PFSK-1 (cell line): Measurements from ENCODE around the gene C2orf49.

ENCODE experiments used
- FOXP2 ChIP-seq: optimal IDR thresholded peaks from 2 replicates; pipeline ENCODE3; 2011; ENCODE audit warnings: borderline replicate concordance, control low read depth, inconsistent platforms; ENCODE audit not compliant: insufficient read depth; ENCODE audit errors: extremely low read length, extremely low read depth
- POLR2AphosphoS5 ChIP-seq: IDR thresholded peaks from 2 replicates; pipeline ENCODE4 v1.6.1; 2012; ENCODE audit warnings: low read depth, mild to moderate bottlenecking, control low read depth, low read length, moderate library complexity
- REST ChIP-seq, 2 experiments: IDR thresholded peaks; 2 replicates each; pipeline versions ENCODE4 v1.6.1 to v1.8.0; 2011 to 2012; ENCODE audit warnings: low read depth in 2 of 2, low read length in 2 of 2, control low read depth in 1 of 2, inconsistent platforms in 1 of 2, mild to moderate bottlenecking in 1 of 2, moderate library complexity in 1 of 2; ENCODE audit not compliant: insufficient read depth in 1 of 2
- SIN3A ChIP-seq: IDR thresholded peaks from 2 replicates; pipeline ENCODE4 v1.6.1; 2012; ENCODE audit warnings: mild to moderate bottlenecking, low read length, moderate library complexity, borderline replicate concordance; ENCODE audit not compliant: insufficient read depth
- TAF1 ChIP-seq: IDR thresholded peaks from 2 replicates; pipeline ENCODE4 v1.6.1; 2012; ENCODE audit warnings: low read length, control low read depth, borderline replicate concordance; ENCODE audit not compliant: insufficient read depth

C2orf49 gene

GRCh38 chr2:105373344-105373781, 36.0 kb downstream of the C2orf49 start:
- TF ChIP-seq POLR2AphosphoS5: no peak
- no peak for TF ChIP-seq TAF1
- no peak for TF ChIP-seq FOXP2
- no peak for TF ChIP-seq SIN3A
- TF ChIP-seq REST (IDR thresholded peaks at IDR 0.05; ENCODE audit: insufficient read depth in 1 of 2, low read depth in 2 of 2, low read length in 2 of 2): no peak

- TF ChIP-seq POLR2AphosphoS5: no peak
Observed at GRCh38 chr2:105373895-105374401, 36.6 kb downstream of the C2orf49 start.

- TF ChIP-seq REST (IDR thresholded peaks at IDR 0.05; ENCODE audit: insufficient read depth in 1 of 2, low read depth in 2 of 2, low read length in 2 of 2): no peak
- no peak for TF ChIP-seq POLR2AphosphoS5
- no peak for TF ChIP-seq SIN3A
- TF ChIP-seq TAF1: no peak
- no peak for TF ChIP-seq FOXP2
Observed at GRCh38 chr2:105375001-105375561, 37.7 kb downstream of the C2orf49 start.

- TF ChIP-seq SIN3A: no peak
- no peak for TF ChIP-seq POLR2AphosphoS5
- no peak for TF ChIP-seq TAF1
- no peak for TF ChIP-seq FOXP2
- no peak for TF ChIP-seq REST (IDR thresholded peaks at IDR 0.05; ENCODE audit: insufficient read depth in 1 of 2, low read depth in 2 of 2, low read length in 2 of 2)
Observed at GRCh38 chr2:105376010-105376409, 38.7 kb downstream of the C2orf49 start.

GRCh38 chr2:105376789-105377240, 39.5 kb downstream of the C2orf49 start:
- TF ChIP-seq POLR2AphosphoS5 (no peak), TAF1 (no peak), FOXP2 (no peak), REST (IDR thresholded peaks at IDR 0.05; ENCODE audit: insufficient read depth in 1 of 2, low read depth in 2 of 2, low read length in 2 of 2) (no peak), SIN3A (no peak)
